ENCODE results near the gene ZNF423. TPM values are rescaled to one million over a fixed set of nuclear protein-coding genes. Genes with fewer than 3 reads are reported as not detected.

ZNF423 gene
- total RNA-seq, 1 donor from 2014 or later, result not detected

DNA sequence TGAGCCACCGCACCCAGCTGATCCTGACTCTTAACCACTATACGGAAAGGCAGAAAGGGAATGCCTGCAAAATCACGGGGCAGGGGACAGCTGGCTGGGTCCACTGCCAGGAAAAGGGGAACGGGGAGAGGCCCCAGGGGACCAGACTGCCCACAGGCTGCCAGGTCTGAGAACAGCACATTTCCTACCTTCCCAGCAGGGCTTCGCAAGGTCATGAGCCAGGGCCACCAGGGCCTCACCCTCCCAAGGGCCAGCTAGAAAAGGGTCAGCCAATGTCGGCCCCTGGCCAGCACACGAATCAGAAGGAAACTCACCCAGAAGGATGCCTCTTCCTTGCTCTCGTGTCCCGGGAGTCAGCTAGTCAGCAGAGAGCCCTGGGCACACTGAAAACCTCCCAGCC, 118.4 kb downstream of the ZNF423 start:
- DNase-seq (no peak), ATAC-seq (ENCODE audit: low read depth) (no peak)
- intact Hi-C loops (cut with micrococcal nuclease), result no loop called here
- CTCF ChIA-PET, result no interaction called here
- Mint-ChIP-seq H3K27ac (no peak overlapping the region), H3K4me1 (no peaks in the 10 kb centered on the region), H3K36me3 (ENCODE audit: low read depth) (no peaks in the 10 kb centered on the region), H3K4me3 (no peak overlapping the region), H3K9me3 (no peaks in the 10 kb centered on the region), H3K27me3 (no peaks in the 10 kb centered on the region)
- POLR2A ChIA-PET, result no interaction called here
- TF ChIP-seq, protein P1, sequence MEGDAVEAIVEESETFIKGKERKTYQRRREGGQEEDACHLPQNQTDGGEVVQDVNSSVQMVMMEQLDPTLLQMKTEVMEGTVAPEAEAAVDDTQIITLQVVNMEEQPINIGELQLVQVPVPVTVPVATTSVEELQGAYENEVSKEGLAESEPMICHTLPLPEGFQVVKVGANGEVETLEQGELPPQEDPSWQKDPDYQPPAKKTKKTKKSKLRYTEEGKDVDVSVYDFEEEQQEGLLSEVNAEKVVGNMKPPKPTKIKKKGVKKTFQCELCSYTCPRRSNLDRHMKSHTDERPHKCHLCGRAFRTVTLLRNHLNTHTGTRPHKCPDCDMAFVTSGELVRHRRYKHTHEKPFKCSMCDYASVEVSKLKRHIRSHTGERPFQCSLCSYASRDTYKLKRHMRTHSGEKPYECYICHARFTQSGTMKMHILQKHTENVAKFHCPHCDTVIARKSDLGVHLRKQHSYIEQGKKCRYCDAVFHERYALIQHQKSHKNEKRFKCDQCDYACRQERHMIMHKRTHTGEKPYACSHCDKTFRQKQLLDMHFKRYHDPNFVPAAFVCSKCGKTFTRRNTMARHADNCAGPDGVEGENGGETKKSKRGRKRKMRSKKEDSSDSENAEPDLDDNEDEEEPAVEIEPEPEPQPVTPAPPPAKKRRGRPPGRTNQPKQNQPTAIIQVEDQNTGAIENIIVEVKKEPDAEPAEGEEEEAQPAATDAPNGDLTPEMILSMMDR (IDR thresholded peaks at IDR 0.05), result no peak

- ChIA-PET POLR2A (no interaction called here), CTCF (no interaction called here)
Observed at GRCh38 chr16:49734331-49734730, 121.6 kb downstream of the ZNF423 start.

DNA sequence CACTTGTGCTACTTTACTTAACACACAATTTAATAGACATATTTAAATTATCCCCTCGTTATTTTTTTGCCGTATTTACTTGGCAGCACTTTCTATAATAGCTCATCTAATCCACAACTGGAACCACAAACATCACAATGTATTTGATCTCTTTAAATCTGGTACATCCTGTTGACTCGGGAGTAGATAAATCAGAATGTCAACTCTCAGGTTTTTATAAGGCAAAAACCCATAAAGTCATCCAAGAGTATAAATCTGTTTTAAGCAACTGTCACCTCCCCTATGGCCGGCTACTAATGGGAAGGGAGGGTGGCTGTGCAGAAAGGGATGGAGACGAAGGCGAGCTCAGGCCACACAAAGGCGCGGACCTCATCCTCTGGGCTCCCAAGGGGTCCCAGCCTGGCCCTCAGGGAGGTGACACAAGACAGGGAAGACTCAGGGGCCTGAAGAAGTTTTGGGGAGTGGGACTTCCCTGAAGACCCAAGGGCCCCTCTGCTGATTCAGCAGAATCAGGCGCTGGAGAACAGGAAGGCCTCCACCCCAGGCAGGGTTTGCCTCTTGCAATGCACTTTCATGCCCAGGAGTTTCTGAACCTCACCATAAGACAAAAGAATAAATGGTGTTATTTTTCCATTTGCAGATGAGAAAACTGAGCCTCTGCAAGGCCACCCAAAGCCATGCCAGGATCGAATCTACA, 122.5 kb downstream of the ZNF423 start:
- ChIA-PET CTCF (no interaction called here), POLR2A (no interaction called here)
- no peaks in the 10 kb centered on the region for H3K36me3 Mint-ChIP-seq (ENCODE audit: low read depth)
- H3K4me3 Mint-ChIP-seq, result no peak overlapping the region
- DNase-seq, result no peak
- H3K27me3 Mint-ChIP-seq, result no peaks in the 10 kb centered on the region
- TF ChIP-seq, protein P1 (IDR thresholded peaks at IDR 0.05), result no peak
- intact Hi-C loops (cut with micrococcal nuclease), result no loop called here
- no peak for ATAC-seq (ENCODE audit: low read depth)
- H3K4me1 Mint-ChIP-seq, result no peaks in the 10 kb centered on the region
- no peak overlapping the region for H3K27ac Mint-ChIP-seq
- H3K9me3 Mint-ChIP-seq, result peaks cover 4% of the 10 kb centered on the region

More at GRCh38 chr16:49734331-49734730, 121.6 kb downstream of the ZNF423 start:
- no peak for DNase-seq
- H3K4me3 Mint-ChIP-seq, result no peak overlapping the region
- H3K36me3 Mint-ChIP-seq (ENCODE audit: low read depth), result no peaks in the 10 kb centered on the region
- no peak for ATAC-seq (ENCODE audit: low read depth)
- intact Hi-C loops (cut with micrococcal nuclease), result no loop called here
- H3K27ac Mint-ChIP-seq, result no peak overlapping the region
- no peaks in the 10 kb centered on the region for H3K4me1 Mint-ChIP-seq
- no peaks in the 10 kb centered on the region for H3K27me3 Mint-ChIP-seq
- TF ChIP-seq, protein P1 (IDR thresholded peaks at IDR 0.05), result no peak
- H3K9me3 Mint-ChIP-seq, result peaks cover 4% of the 10 kb centered on the region

DNA sequence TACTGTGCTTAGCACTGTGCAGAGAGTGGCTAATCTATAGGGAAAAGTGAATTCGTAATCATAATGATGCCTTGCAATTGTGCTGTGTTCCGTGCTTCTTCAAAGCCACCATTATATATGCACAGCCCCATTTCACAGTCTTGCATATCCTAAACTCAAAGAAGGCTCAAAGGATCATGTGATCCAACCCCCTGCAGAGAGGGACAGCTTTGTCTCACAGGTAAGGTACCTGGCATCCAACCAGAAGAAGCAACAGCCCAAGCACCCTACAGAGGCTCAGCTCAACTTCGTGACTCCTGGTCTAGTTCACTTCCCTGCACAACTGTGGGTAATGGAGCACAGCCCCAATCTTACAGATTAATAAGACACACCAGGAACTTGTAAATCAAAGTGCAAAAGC, 124.0 kb downstream of the ZNF423 start:
- POLR2A ChIA-PET, result no interaction called here
- CTCF ChIA-PET, result no interaction called here

GRCh38 chr16:49730772-49731171, 125.1 kb downstream of the ZNF423 start:
- no peaks in the 10 kb centered on the region for H3K4me1 Mint-ChIP-seq

More for the DNA sequence above, 124.0 kb downstream of the ZNF423 start:
- H3K27me3 Mint-ChIP-seq, result no peaks in the 10 kb centered on the region
- TF ChIP-seq, protein P1 (IDR thresholded peaks at IDR 0.05), result no peak
- no peaks in the 10 kb centered on the region for H3K4me1 Mint-ChIP-seq
- DNase-seq, result no peak
- intact Hi-C loops (cut with micrococcal nuclease), result no loop called here
- no peak for ATAC-seq (ENCODE audit: low read depth)
- H3K9me3 Mint-ChIP-seq, result peaks cover 4% of the 10 kb centered on the region
- no peaks in the 10 kb centered on the region for H3K36me3 Mint-ChIP-seq (ENCODE audit: low read depth)
- no peak overlapping the region for H3K4me3 Mint-ChIP-seq
- no peak overlapping the region for H3K27ac Mint-ChIP-seq

More at GRCh38 chr16:49730772-49731171, 125.1 kb downstream of the ZNF423 start:
- Mint-ChIP-seq H3K9me3 (peaks cover 4% of the 10 kb centered on the region), H3K4me3 (no peak overlapping the region), H3K27me3 (no peaks in the 10 kb centered on the region), H3K36me3 (ENCODE audit: low read depth) (no peaks in the 10 kb centered on the region), H3K27ac (no peak overlapping the region)
- intact Hi-C loops (cut with micrococcal nuclease), result no loop called here
- ChIA-PET POLR2A (no interaction called here), CTCF (no interaction called here)
- ATAC-seq (ENCODE audit: low read depth) (no peak), DNase-seq (no peak)
- TF ChIP-seq, protein P1 (IDR thresholded peaks at IDR 0.05), result no peak

Measured in activated B cell treated with CpG ODN at 0.5 μM for 24 hours (primary cell).